Mesenchymal stem cell (in vitro differentiated cells and primary cell): ENCODE data around the gene ZBTB7C.

ENCODE experiments used
- DNase-seq: peaks from one replicate; pipeline ENCODE4 v3.0.0-alpha.2; 2013
- H2AFZ ChIP-seq: one replicate; pipeline ENCODE4 v1.6.1; 2013; ENCODE audit warnings: low read depth, mild to moderate bottlenecking, control low read depth, inconsistent platforms, low read length, moderate library complexity
- H2AK5ac ChIP-seq: 2 replicates; pipeline ENCODE4 v1.6.1; 2013; ENCODE audit warnings: low read length, moderate library complexity, mild to moderate bottlenecking, inconsistent platforms; ENCODE audit not compliant: severe bottlenecking
- H2BK120ac ChIP-seq: one replicate; pipeline ENCODE4 v1.6.1; 2013; ENCODE audit warnings: low read depth, mild to moderate bottlenecking, inconsistent platforms, low read length, moderate library complexity
- H2BK12ac ChIP-seq, 2 experiments: one replicate each; pipeline ENCODE4 v1.6.1; 2013; ENCODE audit warnings: inconsistent platforms in 2 of 2, low read length in 2 of 2, mild to moderate bottlenecking in 2 of 2, moderate library complexity in 2 of 2, control low read depth in 1 of 2
- H2BK15ac ChIP-seq: one replicate; pipeline ENCODE4 v1.6.1; 2013; ENCODE audit warnings: mild to moderate bottlenecking, low read depth, inconsistent platforms; ENCODE audit not compliant: poor library complexity, severe bottlenecking
- H2BK5ac ChIP-seq: 2 replicates; pipeline ENCODE4 v1.6.1; 2013; ENCODE audit warnings: low read depth, mild to moderate bottlenecking, low read length, control low read depth, inconsistent platforms; ENCODE audit not compliant: poor library complexity, severe bottlenecking
- H3K14ac ChIP-seq, 2 experiments: one replicate each; pipeline ENCODE4 v1.6.1; 2013; ENCODE audit warnings: inconsistent platforms in 2 of 2, low read length in 2 of 2, control low read depth in 1 of 2, mild to moderate bottlenecking in 1 of 2, moderate library complexity in 1 of 2
- H3K18ac ChIP-seq, 2 experiments: one replicate each; pipeline ENCODE4 v1.6.1; 2013; ENCODE audit warnings: inconsistent platforms in 2 of 2, low read length in 2 of 2, control low read depth in 1 of 2, low read depth in 1 of 2, mild to moderate bottlenecking in 1 of 2
- H3K23ac ChIP-seq, 2 experiments: one replicate each; pipeline ENCODE4 v1.6.1; 2013; ENCODE audit warnings: inconsistent platforms in 2 of 2, low read length in 2 of 2, mild to moderate bottlenecking in 2 of 2, moderate library complexity in 2 of 2, control low read depth in 1 of 2
- H3K27ac ChIP-seq: 2 replicates; pipeline ENCODE4 v1.5.1; 2013; ENCODE audit warnings: mild to moderate bottlenecking, moderate library complexity, low read length, control low read depth, inconsistent platforms; ENCODE audit not compliant: poor library complexity, severe bottlenecking
- H3K27me3 ChIP-seq, 2 experiments: 2 replicates each; pipeline versions ENCODE4 v1.6.1 to v1.7.0; 2013; ENCODE audit warnings: low read length in 2 of 2, mild to moderate bottlenecking in 2 of 2, moderate library complexity in 2 of 2, control low read depth in 1 of 2, inconsistent platforms in 1 of 2; ENCODE audit not compliant: control insufficient read depth in 1 of 2, insufficient read depth in 1 of 2
- H3K36me3 ChIP-seq, 2 experiments: 2 replicates each; pipeline versions ENCODE4 v1.6.1 to v1.7.0; 2013; ENCODE audit warnings: low read length in 2 of 2, control low read depth in 1 of 2, inconsistent platforms in 1 of 2, low read depth in 1 of 2, mild to moderate bottlenecking in 1 of 2; ENCODE audit not compliant: insufficient read depth in 2 of 2, control insufficient read depth in 1 of 2
- H3K4ac ChIP-seq, 2 experiments: one replicate each; pipeline ENCODE4 v1.6.1; 2013; ENCODE audit warnings: inconsistent platforms in 2 of 2, low read length in 2 of 2, mild to moderate bottlenecking in 2 of 2, moderate library complexity in 2 of 2, control low read depth in 1 of 2, low read depth in 1 of 2
- H3K4me1 ChIP-seq: 2 replicates; pipeline ENCODE4 v1.6.1; 2013; ENCODE audit warnings: low read depth, low read length, control low read depth; ENCODE audit not compliant: control insufficient read depth, insufficient read depth
- H3K4me2 ChIP-seq: 2 replicates; pipeline ENCODE4 v1.6.1; 2013; ENCODE audit warnings: low read length, mild to moderate bottlenecking, inconsistent platforms; ENCODE audit not compliant: poor library complexity, severe bottlenecking
- H3K4me3 ChIP-seq, 2 experiments: 2 replicates each; pipeline versions ENCODE4 v1.5.1 to v1.7.0; 2013; ENCODE audit warnings: low read length in 2 of 2, mild to moderate bottlenecking in 2 of 2, control low read depth in 1 of 2, low read depth in 1 of 2; ENCODE audit not compliant: insufficient read depth in 1 of 2
- H3K79me1 ChIP-seq: replicated peaks from 2 replicates; pipeline ENCODE4 v1.6.1; 2013; ENCODE audit warnings: mild to moderate bottlenecking, control low read depth, low read length, inconsistent platforms; ENCODE audit not compliant: poor library complexity, severe bottlenecking
- H3K9ac ChIP-seq: 2 replicates; pipeline ENCODE4 v1.7.0; 2013; ENCODE audit warnings: mild to moderate bottlenecking, low read length, moderate library complexity
- H3K9me3 ChIP-seq: 2 replicates; pipeline ENCODE4 v1.7.0; 2013; ENCODE audit warnings: mild to moderate bottlenecking, low read length; ENCODE audit not compliant: control insufficient read depth
- H4K8ac ChIP-seq: one replicate; pipeline ENCODE4 v1.6.1; 2013; ENCODE audit warnings: inconsistent platforms, mild to moderate bottlenecking, low read length, moderate library complexity
- H4K91ac ChIP-seq: one replicate; pipeline ENCODE4 v1.6.1; 2013; ENCODE audit warnings: mild to moderate bottlenecking, low read length, inconsistent platforms
- WGBS: methylation state at CpG from one replicate; pipeline ENCODE4 v1.1.7; 2013; ENCODE audit warnings: mixed read lengths; 5-methylcytosine and 5-hydroxymethylcytosine counted together

Gene ZBTB7C

DNA sequence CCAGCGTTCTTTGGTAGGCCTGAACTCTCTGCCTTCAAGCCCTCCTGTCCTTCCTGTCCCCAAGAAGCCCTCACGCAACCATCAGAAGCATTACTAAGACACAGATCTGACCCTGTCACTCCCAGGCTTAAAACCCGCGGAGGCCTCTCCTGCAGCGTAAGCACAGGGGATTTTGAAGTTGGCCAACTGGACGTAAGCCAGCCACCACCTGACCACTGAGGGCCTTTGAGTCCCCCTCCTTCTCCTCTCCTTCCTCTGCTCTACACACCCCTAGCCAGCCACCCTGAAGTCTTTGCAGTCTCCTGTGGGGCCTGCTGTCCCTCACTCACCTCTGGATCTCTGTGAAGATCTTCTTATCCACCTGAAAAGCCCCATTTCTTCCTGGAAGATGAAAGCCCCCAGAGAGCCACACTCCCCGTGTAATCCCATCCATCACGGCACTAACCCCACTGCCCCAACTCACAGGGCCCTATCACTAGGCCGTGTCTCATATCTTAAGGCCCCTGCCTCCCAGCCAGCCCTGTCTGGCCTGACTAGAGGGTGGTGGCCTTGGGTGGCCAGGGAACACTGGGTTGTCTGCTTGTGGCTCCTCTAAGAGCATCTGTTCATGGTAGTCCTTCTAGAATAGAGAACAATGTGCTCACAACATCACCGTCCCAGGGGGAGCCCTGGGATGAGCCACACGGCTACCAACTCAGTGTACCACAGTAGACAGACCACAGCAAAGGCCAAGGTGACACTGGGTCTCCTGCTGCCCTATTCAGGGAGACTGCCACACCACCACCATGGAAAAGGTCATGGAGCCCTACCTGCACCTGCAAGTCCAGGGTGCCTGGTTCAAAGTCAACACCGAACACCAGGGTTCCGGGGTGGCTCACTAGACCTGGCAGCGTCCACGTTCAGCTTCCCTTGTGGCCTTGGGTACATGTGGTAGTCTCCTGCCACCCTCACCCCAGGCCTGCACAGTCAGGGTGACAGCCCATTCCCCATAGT is 191.6 kb downstream of the ZBTB7C start:
- no peak overlapping the region for H4K8ac ChIP-seq
- no peak overlapping the region for H3K4ac ChIP-seq
- H3K4me2 ChIP-seq = no peak overlapping the region
- no peak overlapping the region for H2BK15ac ChIP-seq
- H2AFZ ChIP-seq = no peak overlapping the region
- H3K4me1 ChIP-seq = no peaks in the 10 kb centered on the region
- no peak overlapping the region for H3K4me3 ChIP-seq
- no peaks in the 10 kb centered on the region for H3K9me3 ChIP-seq
- no peak overlapping the region for H2BK5ac ChIP-seq
- H2BK12ac ChIP-seq = no peak overlapping the region
- no peak overlapping the region for H3K9ac ChIP-seq
- no peak overlapping the region for H2AK5ac ChIP-seq
- no peak for DNase-seq
- peak overlapping the region in 1 of 2 experiments; percentile 54 for H3K23ac ChIP-seq
- H2BK120ac ChIP-seq = no peak overlapping the region
- peak overlapping the region in 1 of 2 experiments; percentile 49 for H3K14ac ChIP-seq
- no peak overlapping the region for H4K91ac ChIP-seq
- H3K27me3 ChIP-seq = peaks cover 11 to 34% of the 10 kb centered on the region in 2 experiments
- H3K79me1 ChIP-seq = no peaks in the 10 kb centered on the region
- no peaks in the 10 kb centered on the region for H3K36me3 ChIP-seq
- 79% methylated on average over 15 of the region's 15 CpGs for WGBS
- H3K18ac ChIP-seq = no peak overlapping the region
- no peak overlapping the region for H3K27ac ChIP-seq

GRCh38 chr18:48216639-48217257 is 192.4 kb downstream of the ZBTB7C start:
- Histone ChIP-seq H3K27ac (no peak overlapping the region), H3K4ac (no peak overlapping the region), H4K8ac (no peak overlapping the region), H2BK120ac (no peak overlapping the region), H3K79me1 (no peaks in the 10 kb centered on the region), H3K9ac (no peak overlapping the region), H4K91ac (no peak overlapping the region), H3K18ac (no peak overlapping the region), H2BK15ac (no peak overlapping the region), H2BK5ac (no peak overlapping the region), H3K4me1 (no peaks in the 10 kb centered on the region), H3K4me3 (no peak overlapping the region), H2AK5ac (no peak overlapping the region), H3K36me3 (no peaks in the 10 kb centered on the region), H3K9me3 (no peaks in the 10 kb centered on the region), H2AFZ (no peak overlapping the region), H3K14ac (no peak overlapping the region), H3K23ac (no peak overlapping the region), H3K27me3 (peaks cover 6 to 37% of the 10 kb centered on the region in 2 experiments), H2BK12ac (no peak overlapping the region), H3K4me2 (no peak overlapping the region)
- no peak for DNase-seq
- 89% methylated on average over 9 of the region's 9 CpGs for WGBS

GRCh38 chr18:48215876-48216638 is 193.1 kb downstream of the ZBTB7C start:
- Histone ChIP-seq H3K36me3 (no peaks in the 10 kb centered on the region), H4K91ac (no peak overlapping the region), H3K79me1 (no peaks in the 10 kb centered on the region), H2BK15ac (no peak overlapping the region), H3K9ac (no peak overlapping the region), H4K8ac (no peak overlapping the region), H3K23ac (no peak overlapping the region), H3K4ac (no peak overlapping the region), H3K4me1 (no peaks in the 10 kb centered on the region), H3K9me3 (peaks cover 3% of the 10 kb centered on the region), H3K4me3 (no peak overlapping the region), H3K4me2 (no peak overlapping the region), H2BK120ac (no peak overlapping the region), H2AK5ac (no peak overlapping the region), H2AFZ (no peak overlapping the region), H3K14ac (no peak overlapping the region), H3K18ac (no peak overlapping the region), H2BK12ac (no peak overlapping the region), H3K27ac (no peak overlapping the region), H2BK5ac (no peak overlapping the region), H3K27me3 (peaks cover 3 to 31% of the 10 kb centered on the region in 2 experiments)
- no peak for DNase-seq
- 72% methylated on average over 9 of the region's 9 CpGs for WGBS

DNA sequence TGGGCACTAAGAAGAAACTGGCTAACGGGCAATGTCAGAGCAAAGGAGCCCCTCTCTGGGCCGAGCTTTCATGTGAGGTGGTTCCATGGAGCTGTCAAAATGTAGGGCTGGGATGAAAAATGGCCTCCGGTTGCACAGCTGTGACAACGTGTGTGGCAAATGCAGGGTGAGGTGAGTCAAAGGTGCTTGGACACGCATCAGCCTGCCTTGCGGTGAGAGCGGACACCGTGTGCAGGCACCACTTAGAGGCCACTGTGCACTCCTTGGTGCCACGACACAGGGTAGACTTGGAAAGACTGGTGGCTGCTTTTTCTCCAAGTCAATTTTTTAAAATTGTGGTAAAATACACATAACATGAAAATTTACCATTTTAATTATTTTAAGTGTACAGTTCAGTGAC is 195.4 kb downstream of the ZBTB7C start:
- Histone ChIP-seq H4K91ac (no peak overlapping the region), H3K14ac (no peak overlapping the region), H3K4me1 (no peaks in the 10 kb centered on the region), H2BK5ac (no peak overlapping the region), H2BK15ac (no peak overlapping the region), H3K4me3 (no peak overlapping the region), H2AK5ac (no peak overlapping the region), H3K4me2 (no peak overlapping the region), H3K18ac (no peak overlapping the region), H3K27me3 (peaks cover 2 to 23% of the 10 kb centered on the region in 2 experiments), H3K79me1 (no peaks in the 10 kb centered on the region), H3K9ac (no peak overlapping the region), H2BK120ac (no peak overlapping the region), H4K8ac (no peak overlapping the region), H3K4ac (no peak overlapping the region), H3K27ac (no peak overlapping the region), H3K23ac (no peak overlapping the region), H3K36me3 (no peaks in the 10 kb centered on the region), H2BK12ac (no peak overlapping the region), H3K9me3 (peaks cover 3% of the 10 kb centered on the region), H2AFZ (no peak overlapping the region)
- 90% methylated on average over 8 of the region's 9 CpGs for WGBS
- no peak for DNase-seq
